Adrenal gland (tissue), 12 donors: ENCODE results near the gene CXADR. TPM values are rescaled to one million over a fixed set of nuclear protein-coding genes. Genes with fewer than 3 reads are reported as not detected.

Experiments
- DNase-seq, 7 donors: peaks; one replicate each; pipeline ENCODE4 v3.0.0-alpha.2; 2019 to 2020
- H3K27ac ChIP-seq, 5 donors: fragments of 200-600 bp; sonication (generic) in 4 of 5; 1 replicate in 3 of 5; 2 replicates in 2 of 5; pipeline versions ENCODE4 v1.5.1 to v1.8.0; 2016 to 2020; ENCODE audit warnings: mild to moderate bottlenecking in 1 of 5
- H3K27me3 ChIP-seq: fragments of 200-600 bp; 2 replicates; pipeline ENCODE4 v1.8.0; 2021
- H3K36me3 ChIP-seq, 2 donors: fragments of 200-600 bp; replicated peaks in 1 of 2; 1 replicate in 1 of 2; 2 replicates in 1 of 2; pipeline versions ENCODE4 v1.5.1 to v1.8.0; 2018 to 2022
- H3K4me1 ChIP-seq, 2 donors: fragments of 200-600 bp; replicated peaks in 1 of 2; 1 replicate in 1 of 2; 2 replicates in 1 of 2; pipeline versions ENCODE4 v1.5.1 to v1.8.0; 2018 to 2021
- H3K4me3 ChIP-seq, 4 donors: fragments of 200-600 bp; sonication (generic) in 3 of 4; one replicate each; pipeline ENCODE4 v1.5.1; 2016 to 2018
- H3K9me3 ChIP-seq, 3 donors: fragments of 200-600 bp; sonication (generic) in 1 of 3; replicated peaks in 1 of 3; 1 replicate in 2 of 3; 2 replicates in 1 of 3; pipeline versions ENCODE4 v1.5.1 to v1.8.0; 2016 to 2021
- POLR2A ChIP-seq, 2 donors: fragments of 450-650 bp; IDR thresholded peaks; one replicate each; pipeline ENCODE4 v1.6.1; 2017; ENCODE audit warnings: antibody characterized with exemption in 2 of 2, mild to moderate bottlenecking in 2 of 2, moderate library complexity in 1 of 2
- WGBS, 4 donors: extraction: QIAGEN DNeasy Blood & Tissue Kit in 2 of 4; methylation state at CpG; one replicate each; pipeline versions ENCODE4 v1.1.5 to v1.1.7; 2013 to 2017; 5-methylcytosine and 5-hydroxymethylcytosine counted together
- intact Hi-C, 2 donors: fragments of 100-400 bp; cut with DNase I; formaldehyde crosslinking; loops; one replicate each; pipeline versions ENCODE4 v1.14.1 to v1.15.0; 2022 to 2023
- polyA plus RNA-seq, 3 donors: library from polyadenylated mRNA; stranded (reverse); fragments of 200-250 nt in 2 of 3; fragments of 350-450 nt in 1 of 3; fragmentation: Illumina TruSeq in 1 of 3; extraction: RNeasy Lipid Tissue Mini Kit (QIAGEN cat#74804) in 1 of 3; gene quantifications; one replicate each; pipeline ENCODE4 v1.2.3, GENCODE V29; 2013 to 2014
- total RNA-seq, 9 donors: library from RNA; depleted of rRNA in 4 of 9; stranded (reverse); fragments of >200 nt in 4 of 9; fragments of 120-200 nt in 1 of 9; fragmentation: NEBNext Ultra II Directional in 1 of 9; extraction: Animal tissue kit (Norgen Biotek cat#: 25700) in 1 of 9; gene quantifications; one replicate each; pipeline versions ENCODE4 v1.1.0 to v1.2.4, GENCODE V29; 2013 to 2023
- TF ChIP-seq, protein P1 (sequence below), 6 experiments: fragments of 450-650 bp in 4 of 6; fragments of 200-600 bp in 2 of 6; sonication (generic) in 1 of 6; IDR thresholded peaks; 1 replicate in 5 of 6; 2 replicates in 1 of 6; pipeline versions ENCODE4 v1.5.1 to v1.8.0; 2016 to 2021; ENCODE audit warnings: antibody characterized with exemption in 6 of 6, mild to moderate bottlenecking in 2 of 6, moderate library complexity in 1 of 6
- donor health status: healthy with polysubstance abuse.
- donor health status: Bipolar disorder and iron deficiency.
- donor health status: DM: yes; HTN: yes; CAD: no.
- donor health status: DM: no; HTN: no; CAD: no.
- donor health status: DM: no; HTN: no; CAD: no.
- donor health status: DM: yes; HTN: yes; CAD: no.

Gene CXADR
- total and polyA plus RNA-seq, 12 donors: 1.5 to 25.2 (median 11.5) TPM

DNA sequence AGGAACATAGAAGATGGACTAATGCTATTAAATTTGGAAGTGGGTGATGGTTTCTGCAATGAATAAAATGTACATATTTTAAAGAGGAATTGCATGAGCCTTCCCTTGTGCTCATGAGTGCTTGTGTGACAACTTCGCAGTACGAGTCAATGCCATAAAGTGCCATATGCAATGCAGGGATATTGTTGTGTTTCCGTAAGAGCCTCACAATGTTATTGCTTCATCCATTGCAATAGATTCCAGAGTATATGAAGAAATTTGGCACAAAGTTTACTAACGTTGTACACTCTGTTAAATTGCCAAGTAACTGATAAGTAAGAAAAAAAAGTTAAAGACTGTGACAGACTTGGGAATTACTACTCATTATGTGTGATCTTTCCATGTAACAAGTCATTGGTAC is 77.6 kb downstream of the CXADR start:
- Histone ChIP-seq H3K27me3 (no peaks in the 10 kb centered on the region), H3K4me1 (no peaks in the 10 kb centered on the region), H3K4me3 (no peak overlapping the region), H3K9me3 (no peaks in the 10 kb centered on the region), H3K27ac (no peak overlapping the region), H3K36me3 (peaks cover 0 to 14% of the 10 kb centered on the region in 2 donors)
- 81 to 89% (median 82%) methylated on average over 4 of the region's 4 CpGs for WGBS, 4 donors
- DNase-seq: no peak
- intact Hi-C loops: no loop called here
- TF ChIP-seq POLR2A (IDR thresholded peaks at IDR 0.05): no peak
- TF ChIP-seq, protein P1, sequence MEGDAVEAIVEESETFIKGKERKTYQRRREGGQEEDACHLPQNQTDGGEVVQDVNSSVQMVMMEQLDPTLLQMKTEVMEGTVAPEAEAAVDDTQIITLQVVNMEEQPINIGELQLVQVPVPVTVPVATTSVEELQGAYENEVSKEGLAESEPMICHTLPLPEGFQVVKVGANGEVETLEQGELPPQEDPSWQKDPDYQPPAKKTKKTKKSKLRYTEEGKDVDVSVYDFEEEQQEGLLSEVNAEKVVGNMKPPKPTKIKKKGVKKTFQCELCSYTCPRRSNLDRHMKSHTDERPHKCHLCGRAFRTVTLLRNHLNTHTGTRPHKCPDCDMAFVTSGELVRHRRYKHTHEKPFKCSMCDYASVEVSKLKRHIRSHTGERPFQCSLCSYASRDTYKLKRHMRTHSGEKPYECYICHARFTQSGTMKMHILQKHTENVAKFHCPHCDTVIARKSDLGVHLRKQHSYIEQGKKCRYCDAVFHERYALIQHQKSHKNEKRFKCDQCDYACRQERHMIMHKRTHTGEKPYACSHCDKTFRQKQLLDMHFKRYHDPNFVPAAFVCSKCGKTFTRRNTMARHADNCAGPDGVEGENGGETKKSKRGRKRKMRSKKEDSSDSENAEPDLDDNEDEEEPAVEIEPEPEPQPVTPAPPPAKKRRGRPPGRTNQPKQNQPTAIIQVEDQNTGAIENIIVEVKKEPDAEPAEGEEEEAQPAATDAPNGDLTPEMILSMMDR (IDR thresholded peaks at IDR 0.05): no peak

DNA sequence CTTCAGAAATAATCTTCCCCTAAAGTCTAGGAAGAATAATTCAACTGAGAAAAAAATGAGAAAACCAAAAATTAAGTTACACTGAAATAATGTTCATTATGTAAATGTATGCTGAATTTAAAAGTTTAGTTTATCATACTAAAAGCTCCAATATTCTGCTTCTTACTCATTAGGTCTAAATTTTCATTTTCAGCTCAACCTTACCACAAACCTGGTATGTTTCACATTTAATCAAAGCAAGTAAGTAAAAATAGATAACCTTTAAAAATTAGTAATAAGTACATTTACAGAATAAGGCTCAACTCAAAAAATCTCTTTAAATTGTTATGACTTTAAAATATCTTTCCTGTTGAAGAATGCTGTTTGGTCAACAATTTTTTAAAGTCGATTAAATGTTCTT is 84.8 kb downstream of the CXADR start:
- WGBS, 4 donors: 83 to 97% (median 92%) methylated on average over 1 of the region's 1 CpG
- intact Hi-C loops: no loop called here
- TF ChIP-seq, protein P1 (IDR thresholded peaks at IDR 0.05): no peak
- TF ChIP-seq POLR2A (IDR thresholded peaks at IDR 0.05): no peak
- H3K4me3 ChIP-seq: no peak overlapping the region
- no peaks in the 10 kb centered on the region for H3K9me3 ChIP-seq
- H3K36me3 ChIP-seq: peaks cover 0 to 33% of the 10 kb centered on the region in 2 donors
- no peak overlapping the region for H3K27ac ChIP-seq
- no peaks in the 10 kb centered on the region for H3K4me1 ChIP-seq
- no peak for DNase-seq
- H3K27me3 ChIP-seq: no peaks in the 10 kb centered on the region

DNA sequence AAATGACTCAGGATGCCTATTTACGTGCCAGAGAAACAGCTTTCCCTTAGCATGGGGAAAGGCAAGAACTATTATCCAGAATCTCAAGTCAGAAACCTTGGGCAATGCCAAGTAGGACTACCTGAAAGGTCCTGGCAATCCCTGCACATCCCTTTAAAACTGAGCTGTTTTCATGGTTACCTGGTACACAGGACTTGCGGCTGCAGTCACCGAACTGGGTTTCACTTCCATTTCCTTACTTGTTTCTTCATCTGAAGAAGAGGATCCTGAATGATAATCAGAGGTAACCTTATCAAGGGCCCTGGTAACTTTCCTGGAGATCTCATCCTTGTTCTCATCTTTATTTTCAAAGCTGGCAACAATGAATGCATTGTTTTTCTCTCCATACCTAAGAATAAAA is 85.6 kb downstream of the CXADR start:
- Histone ChIP-seq H3K36me3 (peaks cover 0 to 32% of the 10 kb centered on the region in 2 donors), H3K9me3 (no peaks in the 10 kb centered on the region), H3K27me3 (no peaks in the 10 kb centered on the region), H3K4me3 (no peak overlapping the region), H3K27ac (no peak overlapping the region), H3K4me1 (no peaks in the 10 kb centered on the region)
- WGBS, 4 donors: 80 to 86% (median 83%) methylated on average over 3 of the region's 3 CpGs
- DNase-seq: no peak
- TF ChIP-seq POLR2A (IDR thresholded peaks at IDR 0.05): no peak
- TF ChIP-seq, protein P1 (IDR thresholded peaks at IDR 0.05): no peak
- intact Hi-C loops: no loop called here

DNA sequence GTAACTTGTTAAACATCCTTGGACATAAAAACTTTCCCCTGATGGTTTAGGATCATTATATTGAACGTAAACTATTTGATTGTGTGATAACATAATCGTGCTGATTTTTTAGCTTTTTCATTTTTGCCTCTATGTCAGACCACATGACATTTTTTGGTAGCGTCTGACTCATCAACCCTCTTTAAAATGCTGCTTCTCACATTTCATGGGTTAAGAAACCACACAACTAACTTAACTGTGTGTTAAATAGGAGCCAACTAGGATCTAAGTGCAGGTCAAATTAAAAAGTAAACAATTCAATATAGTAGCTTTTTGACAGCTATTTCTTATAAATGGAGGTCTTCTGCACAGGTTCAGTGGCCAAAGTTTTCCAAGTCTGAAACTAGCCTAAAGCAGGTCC is 90.0 kb downstream of the CXADR start:
- WGBS, 4 donors: 88 to 94% (median 90%) methylated on average over 3 of the region's 3 CpGs
- H3K36me3 ChIP-seq: peaks cover 0 to 34% of the 10 kb centered on the region in 2 donors
- H3K27me3 ChIP-seq: no peaks in the 10 kb centered on the region
- H3K9me3 ChIP-seq: no peaks in the 10 kb centered on the region
- no peak overlapping the region for H3K27ac ChIP-seq
- TF ChIP-seq POLR2A (IDR thresholded peaks at IDR 0.05): no peak
- TF ChIP-seq, protein P1 (IDR thresholded peaks at IDR 0.05): no peak
- intact Hi-C loops: no loop called here
- no peak overlapping the region for H3K4me3 ChIP-seq
- H3K4me1 ChIP-seq: peaks cover 0 to 16% of the 10 kb centered on the region in 2 donors
- DNase-seq: no peak
